ENCODE data around the gene NFIC.

- no peak for TF ChIP-seq BHLHE40 (IDR thresholded peaks at IDR 0.05; ENCODE audit: low read depth, low read length)
- TF ChIP-seq CTCF (conservative IDR thresholded peaks at IDR 0.05; ENCODE audit: low read depth, low read length) = no peak
- TF ChIP-seq USF2 (IDR thresholded peaks at IDR 0.05; ENCODE audit: low read depth, low read length) = no peak
Measured at GRCh38 chr19:3333020-3333583, 33.3 kb upstream of the NFIC start.
